Measurements from ENCODE around the gene MDH1.
"Not testable (repeated sequence)": the region's sequence is repeated elsewhere in the genome, so short reads cannot be mapped to it uniquely, and the experiment has no call there.

Gene MDH1

GRCh38 chr2:63589148-63589958, 590 bp downstream of the MDH1 start:
- DNase-seq (ENCODE audit: low read depth, low spot score), result no peak

GRCh38 chr2:63590626-63591408, 2.1 kb downstream of the MDH1 start:
- no peak for DNase-seq (ENCODE audit: low read depth, low spot score)

GRCh38 chr2:63591566-63592175, 2.9 kb downstream of the MDH1 start:
- no peak for DNase-seq (ENCODE audit: low read depth, low spot score)

GRCh38 chr2:63594660-63595059, 5.9 kb downstream of the MDH1 start:
- DNase-seq (ENCODE audit: low read depth, low spot score), result no peak

- no peak for DNase-seq (ENCODE audit: low read depth, low spot score)
Observed at GRCh38 chr2:63596401-63596883, 7.7 kb downstream of the MDH1 start.

- DNase-seq (ENCODE audit: low read depth, low spot score), result no peak
Observed at GRCh38 chr2:63598981-63599380, 10.2 kb downstream of the MDH1 start.

GRCh38 chr2:63600881-63601460, 12.2 kb downstream of the MDH1 start:
- no peak for DNase-seq (ENCODE audit: low read depth, low spot score)

GRCh38 chr2:63604666-63605065, 15.9 kb downstream of the MDH1 start:
- no peak for DNase-seq (ENCODE audit: low read depth, low spot score)

- not testable (repeated sequence) for DNase-seq (ENCODE audit: low read depth, low spot score)
Observed at GRCh38 chr2:63608865-63609264, 20.1 kb downstream of the MDH1 start.

GRCh38 chr2:63610525-63610924, 21.8 kb downstream of the MDH1 start:
- no peak for DNase-seq (ENCODE audit: low read depth, low spot score)

GRCh38 chr2:63613391-63613901, 24.7 kb downstream of the MDH1 start:
- no peak for DNase-seq (ENCODE audit: low read depth, low spot score)

- DNase-seq (ENCODE audit: low read depth, low spot score), result no peak
Observed at GRCh38 chr2:63614448-63614968, 25.7 kb downstream of the MDH1 start.

- no peak for DNase-seq (ENCODE audit: low read depth, low spot score)
Observed at GRCh38 chr2:63614983-63615945, 26.5 kb downstream of the MDH1 start.

GRCh38 chr2:63617366-63617765, 28.6 kb downstream of the MDH1 start:
- DNase-seq (ENCODE audit: low read depth, low spot score), result no peak

- no peak for DNase-seq (ENCODE audit: low read depth, low spot score)
Observed at GRCh38 chr2:63619328-63619727, 30.6 kb downstream of the MDH1 start.

- DNase-seq (ENCODE audit: low read depth, low spot score), result no peak
Observed at GRCh38 chr2:63622751-63623150, 34.0 kb downstream of the MDH1 start.

- DNase-seq (ENCODE audit: low read depth, low spot score), result not testable (repeated sequence)
Observed at GRCh38 chr2:63623763-63624162, 35.0 kb downstream of the MDH1 start.

GRCh38 chr2:63627866-63628265, 39.1 kb downstream of the MDH1 start:
- no peak for DNase-seq (ENCODE audit: low read depth, low spot score)

GRCh38 chr2:63628403-63628942, 39.7 kb downstream of the MDH1 start:
- DNase-seq (ENCODE audit: low read depth, low spot score), result no peak

GRCh38 chr2:63631501-63631900, 42.7 kb downstream of the MDH1 start:
- DNase-seq (ENCODE audit: low read depth, low spot score), result no peak

Data from brain pericyte (primary cell).